ENCODE results near the gene UAP1L1. TPM values are rescaled to one million over a fixed set of nuclear protein-coding genes. Genes with fewer than 3 reads are reported as not detected.

UAP1L1 gene
- total and polyA plus RNA-seq, 2 of the 4 experiments (the other 2 are of a cell fraction): 2.3 to 9.8 TPM

GRCh38 chr9:137095664-137096517, 18.6 kb downstream of the UAP1L1 start:
- no TSS peak for BruUV-seq (replicated peaks)
- no peak overlapping the region for H3K4me2 ChIP-seq (ENCODE audit: low read depth, low read length)
- H2AK5ac ChIP-seq (ENCODE audit: low read depth, low read length): no peak overlapping the region
- no peak for ATAC-seq (ENCODE audit: low read depth)
- H3K27ac ChIP-seq (ENCODE audit: insufficient read depth, low read length): no peak overlapping the region
- ChIA-PET POLR2A (ENCODE audit: unreplicated experiment) (no interaction called here), CTCF (no interaction called here)
- H4K20me1 ChIP-seq (ENCODE audit: insufficient read depth, low read length): no peaks in the 10 kb centered on the region
- H3K9ac ChIP-seq (ENCODE audit: low read depth, low read length): no peak overlapping the region
- H2BK20ac ChIP-seq (ENCODE audit: low read depth, low read length): no peak overlapping the region
- in situ Hi-C loops (cut with MboI; ENCODE audit: low sequenced_read_pairs): no loop called here
- whole genome bisulfite sequencing, 2 experiments (ENCODE audit: extremely low coverage in 2 of 2, insufficient read length in 1 of 2): 98% methylated on average over 10 of the region's 30 CpGs; no CpG with 5 or more reads in 1 of the 2 experiments
- no peak for DNase-seq
- no peak overlapping the region for H4K8ac ChIP-seq (ENCODE audit: low read depth in 2 of 2, low read length in 2 of 2)
- no peak overlapping the region for H3K4me3 ChIP-seq (ENCODE audit: insufficient read depth, low read depth, low read length)
- peaks cover 42% of the 10 kb centered on the region for H3K36me3 ChIP-seq (ENCODE audit: control insufficient read depth, insufficient read depth, low read length)
- H3K14ac ChIP-seq (replicated peaks; ENCODE audit: low read depth, low read length): no peak overlapping the region
- H3K9me1 ChIP-seq (ENCODE audit: insufficient read depth, low read length): peaks cover 2% of the 10 kb centered on the region; the same call in 1 of the 2 replicates
- no peak overlapping the region for H2AK9ac ChIP-seq (replicated peaks; ENCODE audit: low read depth, low read length, poor library complexity)
- peak overlapping the region; percentile 63 for H2AFZ ChIP-seq (replicated peaks; ENCODE audit: low read length, poor library complexity)
- dilution Hi-C loops (cut with HindIII; ENCODE audit: low sequenced_read_pairs, unreplicated experiment): no loop called here
- H4K5ac ChIP-seq (ENCODE audit: low read depth, low read length): no peak overlapping the region
- peaks cover 6 to 7% of the 10 kb centered on the region in 2 experiments; a peak in 2 of 4 replicates for H3K79me1 ChIP-seq (ENCODE audit: low read depth in 1 of 2, low read length in 2 of 2)
- H3K4me1 ChIP-seq (ENCODE audit: control insufficient read depth, insufficient read depth, low read length): no peaks in the 10 kb centered on the region
- no peak overlapping the region for H3K56ac ChIP-seq (ENCODE audit: extremely low read depth, insufficient read depth, low read length)
- no peak overlapping the region for H2BK5ac ChIP-seq (ENCODE audit: low read depth, low read length, poor library complexity, severe bottlenecking)
- no peaks in the 10 kb centered on the region for H3K27me3 ChIP-seq (ENCODE audit: control insufficient read depth, insufficient read depth, low read length)
- intact Hi-C loops (cut with micrococcal nuclease): no loop called here
- no peak overlapping the region for H3K4ac ChIP-seq (ENCODE audit: low read depth, low read length)
- no peak overlapping the region for H4K91ac ChIP-seq (ENCODE audit: insufficient read depth, low read depth, low read length)
- H2BK15ac ChIP-seq (ENCODE audit: low read depth, low read length): no peak overlapping the region
- no peak overlapping the region for H2BK120ac ChIP-seq (ENCODE audit: low read depth, low read length)
- TF ChIP-seq NFE2L2 (IDR thresholded peaks at IDR 0.05; ENCODE audit: low read depth, low read length) (no peak), POLR2A (IDR thresholded peaks at IDR 0.05; ENCODE audit: low read depth, low read length) (no peak), USF2 (IDR thresholded peaks at IDR 0.05; ENCODE audit: low read depth, low read length) (no peak), ELK1 (IDR thresholded peaks at IDR 0.05; ENCODE audit: borderline replicate concordance, low read depth, low read length) (no peak), CHD1 (IDR thresholded peaks at IDR 0.05; ENCODE audit: low read depth, low read length) (no peak), CTCF (conservative IDR thresholded peaks at IDR 0.05; ENCODE audit: low read depth, low read length) (0 out of 2 replicates have a peak, but pooled peaks have one; percentile 13)
- H3K9me3 ChIP-seq (ENCODE audit: control insufficient read depth, insufficient read depth, low read length): no peaks in the 10 kb centered on the region
- no peak overlapping the region for H3K23ac ChIP-seq (ENCODE audit: low read depth, low read length)
- no peak overlapping the region for H3K18ac ChIP-seq (ENCODE audit: low read depth, low read length)
